ENCODE data around the gene PSMD9.

Gene PSMD9

GRCh38 chr12:121957861-121958515, 69.4 kb downstream of the PSMD9 start:
- no peak overlapping the region for H3K4me3 ChIP-seq (ENCODE audit: low read depth, low read length)
- TF ChIP-seq, protein P1, sequence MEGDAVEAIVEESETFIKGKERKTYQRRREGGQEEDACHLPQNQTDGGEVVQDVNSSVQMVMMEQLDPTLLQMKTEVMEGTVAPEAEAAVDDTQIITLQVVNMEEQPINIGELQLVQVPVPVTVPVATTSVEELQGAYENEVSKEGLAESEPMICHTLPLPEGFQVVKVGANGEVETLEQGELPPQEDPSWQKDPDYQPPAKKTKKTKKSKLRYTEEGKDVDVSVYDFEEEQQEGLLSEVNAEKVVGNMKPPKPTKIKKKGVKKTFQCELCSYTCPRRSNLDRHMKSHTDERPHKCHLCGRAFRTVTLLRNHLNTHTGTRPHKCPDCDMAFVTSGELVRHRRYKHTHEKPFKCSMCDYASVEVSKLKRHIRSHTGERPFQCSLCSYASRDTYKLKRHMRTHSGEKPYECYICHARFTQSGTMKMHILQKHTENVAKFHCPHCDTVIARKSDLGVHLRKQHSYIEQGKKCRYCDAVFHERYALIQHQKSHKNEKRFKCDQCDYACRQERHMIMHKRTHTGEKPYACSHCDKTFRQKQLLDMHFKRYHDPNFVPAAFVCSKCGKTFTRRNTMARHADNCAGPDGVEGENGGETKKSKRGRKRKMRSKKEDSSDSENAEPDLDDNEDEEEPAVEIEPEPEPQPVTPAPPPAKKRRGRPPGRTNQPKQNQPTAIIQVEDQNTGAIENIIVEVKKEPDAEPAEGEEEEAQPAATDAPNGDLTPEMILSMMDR (IDR thresholded peaks at IDR 0.05; ENCODE audit: borderline replicate concordance, insufficient read depth, low read depth, low read length) = no peak

DNA sequence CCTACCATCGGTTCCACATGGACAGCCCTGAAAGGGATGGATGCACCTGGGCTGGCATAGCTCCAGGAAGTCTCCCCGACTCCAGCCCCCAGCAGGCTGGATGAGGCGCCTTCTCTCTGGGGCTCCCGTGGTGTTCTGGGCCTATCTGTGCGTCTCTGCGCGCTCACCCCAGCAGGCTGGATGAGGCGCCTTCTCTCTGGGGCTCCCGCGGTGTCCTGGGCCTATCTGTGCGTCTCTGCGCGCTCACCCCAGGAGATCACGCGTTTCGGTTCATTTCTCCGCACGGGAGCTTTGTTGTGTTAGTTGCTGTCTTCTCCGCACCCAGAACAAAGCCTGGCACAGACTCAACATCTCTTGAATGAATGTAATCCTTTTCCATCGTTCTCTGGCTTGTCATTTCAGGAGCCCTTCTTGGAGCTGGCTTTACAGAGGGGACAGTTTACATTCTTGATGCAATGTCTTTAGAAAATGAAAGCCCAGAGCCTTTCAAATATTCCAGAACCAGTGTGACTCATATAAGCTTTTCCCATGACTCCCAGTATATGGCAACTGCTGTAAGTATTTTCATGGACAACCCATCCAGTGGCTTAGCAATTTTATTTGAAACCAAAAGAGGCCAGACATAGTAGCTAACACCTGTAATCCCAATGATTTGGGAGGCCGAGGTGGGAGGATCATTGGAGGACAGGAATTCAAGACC, 70.1 kb downstream of the PSMD9 start:
- TF ChIP-seq, protein P1 (IDR thresholded peaks at IDR 0.05; ENCODE audit: borderline replicate concordance, insufficient read depth, low read depth, low read length) = no peak

DNA sequence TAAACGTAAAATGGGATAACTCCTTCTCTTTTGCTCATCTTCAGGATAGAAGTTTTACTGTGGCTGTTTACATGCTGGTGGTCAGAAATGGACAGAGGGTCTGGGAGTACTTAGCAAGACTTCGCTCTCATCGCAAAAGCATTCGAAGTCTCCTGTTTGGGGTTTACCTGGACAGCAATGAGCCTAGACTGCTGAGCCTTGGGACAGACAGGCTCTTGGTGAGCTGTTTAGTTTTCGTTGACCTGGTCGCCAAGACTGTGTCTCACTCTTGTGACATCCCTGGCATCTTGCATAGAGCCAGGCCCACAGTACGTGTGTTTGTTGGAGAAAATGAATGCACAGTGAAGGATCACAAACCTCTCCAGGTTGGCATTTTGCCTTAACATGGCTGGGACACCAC, 72.0 kb downstream of the PSMD9 start:
- no peak overlapping the region for H3K4me3 ChIP-seq (ENCODE audit: low read depth, low read length)
- TF ChIP-seq, protein P1 (IDR thresholded peaks at IDR 0.05; ENCODE audit: borderline replicate concordance, insufficient read depth, low read depth, low read length) = no peak

More for the DNA sequence above, 70.1 kb downstream of the PSMD9 start:
- no peak overlapping the region for H3K4me3 ChIP-seq (ENCODE audit: low read depth, low read length)

DNA sequence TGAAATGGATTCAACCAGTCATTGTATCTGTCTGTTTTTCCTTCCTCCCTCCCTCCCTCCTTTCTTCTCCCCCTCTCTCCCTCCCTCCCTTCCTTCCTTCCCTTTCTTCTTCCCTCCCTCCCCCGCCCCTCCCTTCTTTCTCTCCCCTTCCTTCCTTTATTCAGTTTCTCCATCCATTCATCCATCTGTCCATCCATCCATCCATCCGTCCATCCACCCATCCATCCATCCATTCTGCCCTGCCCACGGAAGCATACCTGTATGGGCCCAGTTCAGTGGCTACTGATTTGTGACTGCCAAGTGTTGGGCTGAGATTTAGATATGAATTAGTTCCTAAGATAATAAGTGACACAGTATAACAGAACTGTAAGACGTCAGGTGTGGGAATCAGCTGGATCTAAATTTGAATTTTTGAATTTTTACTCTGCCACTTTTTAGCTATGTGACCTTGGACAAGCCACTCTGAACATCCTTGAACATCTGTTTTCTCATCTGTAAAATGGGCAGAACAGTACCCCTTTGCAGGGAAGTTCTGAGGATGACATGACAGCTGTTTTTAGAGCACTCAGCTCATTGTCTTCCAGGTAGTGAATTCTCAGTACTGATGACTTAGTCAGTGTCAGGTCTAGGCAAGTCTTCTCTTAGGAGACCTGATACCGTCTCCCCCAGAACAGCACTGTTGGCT, 72.7 kb downstream of the PSMD9 start:
- TF ChIP-seq, protein P1 (IDR thresholded peaks at IDR 0.05; ENCODE audit: borderline replicate concordance, insufficient read depth, low read depth, low read length) = no peak
- H3K4me3 ChIP-seq (ENCODE audit: low read depth, low read length) = no peak overlapping the region

DNA sequence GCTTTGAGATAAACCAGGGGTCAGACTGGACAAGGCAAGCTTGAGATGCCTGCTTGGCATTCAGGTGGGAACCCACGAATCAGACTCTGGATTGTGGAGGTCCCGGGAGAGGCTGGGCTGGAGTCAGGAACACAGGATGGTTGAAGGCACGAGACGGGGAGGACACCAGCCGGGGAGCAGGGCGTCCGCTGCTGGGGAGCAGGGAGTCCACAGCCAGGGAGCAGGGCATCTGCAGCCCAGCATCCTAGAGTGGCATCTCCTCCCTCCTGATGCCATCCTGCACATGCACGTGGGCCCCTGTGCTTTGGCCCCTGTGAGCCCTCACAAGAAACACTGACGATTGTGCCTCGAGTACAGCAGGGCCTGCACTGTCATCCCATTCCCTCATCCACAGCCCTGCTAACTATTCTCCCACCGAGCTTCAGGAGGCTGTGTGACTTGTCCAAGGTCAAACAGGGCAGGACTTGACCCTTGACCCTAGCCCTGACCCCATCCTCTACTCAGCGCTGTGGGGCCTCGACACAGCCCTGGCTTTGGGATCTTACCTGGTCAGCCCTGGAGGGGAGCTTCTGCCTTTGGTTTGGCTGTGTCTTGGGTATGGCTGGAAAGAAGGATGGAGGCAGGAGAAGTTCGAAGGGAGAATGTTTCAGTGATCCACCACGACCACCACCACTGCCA, 74.9 kb downstream of the PSMD9 start:
- TF ChIP-seq, protein P1 (IDR thresholded peaks at IDR 0.05; ENCODE audit: borderline replicate concordance, insufficient read depth, low read depth, low read length) = no peak
- no peak overlapping the region for H3K4me3 ChIP-seq (ENCODE audit: low read depth, low read length)

DNA sequence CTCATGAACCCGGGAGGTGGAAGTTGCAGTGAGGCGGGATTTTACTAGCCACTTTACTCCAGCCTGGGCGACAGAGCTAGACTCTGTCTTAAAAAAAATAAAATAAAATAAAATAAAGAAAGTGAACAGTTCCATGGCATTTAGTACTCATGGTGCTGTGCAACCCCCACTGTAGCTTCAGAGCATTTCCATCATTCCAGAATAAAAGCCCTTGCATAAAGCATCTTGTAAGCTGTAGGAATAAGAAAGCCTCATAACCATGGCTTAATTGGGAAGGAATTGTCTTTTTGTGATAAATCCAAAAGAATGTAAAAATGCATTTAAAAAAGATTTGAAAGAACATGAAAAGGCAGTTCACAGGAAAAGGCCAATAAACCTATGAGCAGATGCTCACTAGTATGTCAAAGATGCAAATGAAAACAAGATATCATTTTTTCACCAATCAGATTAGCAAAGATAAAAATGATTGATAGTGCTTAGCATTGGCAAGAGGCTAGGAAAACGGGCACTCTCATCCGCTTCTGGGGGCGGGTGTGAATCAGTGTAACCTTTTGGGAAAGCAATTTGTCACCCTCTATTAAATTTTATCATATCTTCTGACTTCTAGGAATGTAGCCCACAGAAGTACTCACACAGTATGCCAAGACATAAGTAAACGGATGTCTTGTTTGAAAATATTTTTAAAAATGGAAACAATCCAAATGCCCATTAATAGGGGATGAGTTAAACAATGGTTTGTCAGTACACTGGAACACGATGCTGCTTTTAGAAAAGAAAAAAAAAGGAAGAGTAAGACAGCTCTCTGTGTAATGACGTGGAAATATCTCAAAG, 76.4 kb downstream of the PSMD9 start:
- TF ChIP-seq, protein P1 (IDR thresholded peaks at IDR 0.05; ENCODE audit: borderline replicate concordance, insufficient read depth, low read depth, low read length) = no peak
- no peak overlapping the region for H3K4me3 ChIP-seq (ENCODE audit: low read depth, low read length)
